Fibroblast of mammary gland (primary cell): Measurements from ENCODE around the gene PLCB4.

Experiments
- DNase-seq: peaks from one replicate; pipeline ENCODE4 v3.0.0-alpha.2; 2010; ENCODE audit warnings: low read depth
- H3K4me3 ChIP-seq: 2 replicates; pipeline ENCODE4 v1.5.1; 2011; ENCODE audit warnings: low read depth, mild to moderate bottlenecking, low read length, moderate library complexity; ENCODE audit not compliant: control insufficient read depth
- TF ChIP-seq, protein P1 (sequence below): conservative IDR thresholded peaks from 2 replicates; pipeline ENCODE4 v1.5.1; 2011; ENCODE audit warnings: low read depth, low read length, inconsistent platforms; ENCODE audit not compliant: control insufficient read depth, insufficient read depth

Gene PLCB4

DNA sequence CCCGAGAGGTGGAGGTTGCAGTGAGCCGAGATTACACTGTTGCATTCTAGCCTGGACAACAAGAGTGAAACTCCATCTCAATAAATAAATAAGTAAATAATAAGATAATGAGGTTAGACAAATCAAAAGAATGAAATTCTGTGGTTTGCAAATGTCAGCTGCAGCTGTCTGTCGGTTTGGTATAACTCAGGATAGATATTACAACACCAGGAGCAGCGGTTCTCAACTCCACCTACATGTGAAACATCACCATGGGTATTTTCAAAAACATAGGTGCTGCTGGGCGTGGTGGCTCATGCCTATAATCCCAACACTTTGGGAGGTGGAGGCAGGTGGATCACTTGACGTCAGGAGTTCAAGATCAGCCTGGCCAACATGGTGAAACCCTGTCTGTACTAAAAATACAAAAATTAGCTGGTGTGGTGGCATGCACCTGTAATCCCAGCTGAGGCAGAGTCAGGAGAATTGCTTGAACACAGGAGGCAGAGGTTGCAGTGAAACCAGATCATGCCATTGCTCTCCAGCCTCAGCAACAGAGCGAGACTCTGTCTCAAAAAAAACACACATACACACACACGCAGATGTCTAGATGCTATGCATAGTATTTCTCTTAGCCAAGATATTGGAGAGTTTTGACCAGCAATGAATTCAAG lies 319.4 kb downstream of the PLCB4 start:
- no peak overlapping the region for H3K4me3 ChIP-seq
- no peak for DNase-seq
- TF ChIP-seq, protein P1, sequence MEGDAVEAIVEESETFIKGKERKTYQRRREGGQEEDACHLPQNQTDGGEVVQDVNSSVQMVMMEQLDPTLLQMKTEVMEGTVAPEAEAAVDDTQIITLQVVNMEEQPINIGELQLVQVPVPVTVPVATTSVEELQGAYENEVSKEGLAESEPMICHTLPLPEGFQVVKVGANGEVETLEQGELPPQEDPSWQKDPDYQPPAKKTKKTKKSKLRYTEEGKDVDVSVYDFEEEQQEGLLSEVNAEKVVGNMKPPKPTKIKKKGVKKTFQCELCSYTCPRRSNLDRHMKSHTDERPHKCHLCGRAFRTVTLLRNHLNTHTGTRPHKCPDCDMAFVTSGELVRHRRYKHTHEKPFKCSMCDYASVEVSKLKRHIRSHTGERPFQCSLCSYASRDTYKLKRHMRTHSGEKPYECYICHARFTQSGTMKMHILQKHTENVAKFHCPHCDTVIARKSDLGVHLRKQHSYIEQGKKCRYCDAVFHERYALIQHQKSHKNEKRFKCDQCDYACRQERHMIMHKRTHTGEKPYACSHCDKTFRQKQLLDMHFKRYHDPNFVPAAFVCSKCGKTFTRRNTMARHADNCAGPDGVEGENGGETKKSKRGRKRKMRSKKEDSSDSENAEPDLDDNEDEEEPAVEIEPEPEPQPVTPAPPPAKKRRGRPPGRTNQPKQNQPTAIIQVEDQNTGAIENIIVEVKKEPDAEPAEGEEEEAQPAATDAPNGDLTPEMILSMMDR: no peak

- H3K4me3 ChIP-seq: no peak overlapping the region
- TF ChIP-seq, protein P1: no peak
- DNase-seq: no peak
Measured at GRCh38 chr20:9388813-9389161, 319.9 kb downstream of the PLCB4 start.

- H3K4me3 ChIP-seq: no peak overlapping the region
- TF ChIP-seq, protein P1: no peak
- no peak for DNase-seq
Measured at GRCh38 chr20:9389346-9389745, 320.5 kb downstream of the PLCB4 start.

GRCh38 chr20:9390441-9390840 lies 321.6 kb downstream of the PLCB4 start:
- no peak overlapping the region for H3K4me3 ChIP-seq
- DNase-seq: no peak
- TF ChIP-seq, protein P1: no peak

DNA sequence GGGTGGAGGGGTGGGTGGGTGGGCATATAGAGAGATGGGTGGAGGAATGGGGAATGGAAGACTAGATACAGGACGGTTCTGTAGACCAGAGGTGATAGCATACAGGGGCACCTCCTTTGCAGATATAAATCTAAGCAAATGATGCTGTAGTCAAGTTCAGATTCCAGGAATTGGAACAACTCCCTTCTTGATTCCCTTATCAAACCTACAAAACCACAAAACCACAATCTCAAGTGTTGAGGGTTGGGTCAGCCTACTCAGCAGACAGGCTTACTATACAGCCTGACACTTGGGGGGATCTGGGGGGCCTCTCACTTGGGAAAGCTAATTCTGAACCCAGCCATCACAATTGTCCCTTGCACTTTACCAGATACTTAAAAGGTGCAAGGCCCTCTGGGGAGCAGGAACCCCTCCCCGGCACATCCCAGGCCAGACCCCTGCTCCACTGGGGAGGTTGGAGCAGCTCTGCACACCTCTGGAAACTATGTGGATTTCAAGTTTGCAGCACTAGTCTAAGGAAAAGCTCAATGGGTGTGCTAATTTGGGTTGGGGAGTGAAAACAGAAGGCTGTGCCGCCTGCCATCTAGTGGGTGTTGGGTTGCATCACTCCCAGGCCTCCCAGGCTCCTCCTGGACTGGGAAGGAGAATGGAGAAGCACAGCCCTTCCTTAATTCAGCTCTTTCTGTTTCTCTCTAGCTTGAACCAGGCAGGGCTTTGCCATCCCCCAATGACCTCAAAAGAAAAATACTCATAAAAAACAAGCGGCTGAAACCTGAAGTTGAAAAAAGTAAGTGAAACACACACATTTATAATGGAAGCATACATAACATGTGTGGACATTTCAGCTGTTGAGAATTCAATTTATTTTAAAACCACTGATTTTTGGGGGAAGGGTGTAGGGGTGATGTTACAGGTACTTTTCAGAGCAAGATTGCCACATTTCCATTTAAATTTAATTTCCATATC lies 324.3 kb downstream of the PLCB4 start:
- TF ChIP-seq, protein P1: peak; percentile 89
- no peak overlapping the region for H3K4me3 ChIP-seq
- DNase-seq: peak; percentile 68

- no peak for DNase-seq
- TF ChIP-seq, protein P1: no peak
- H3K4me3 ChIP-seq: no peak overlapping the region
Measured at GRCh38 chr20:9395971-9396370, 327.1 kb downstream of the PLCB4 start.
